HG02588 (cell line): ENCODE data around the gene TMA7.
"Not testable (repeated sequence)": the region's sequence is repeated elsewhere in the genome, so short reads cannot be mapped to it uniquely, and the experiment has no call there.

Experiments used
- ATAC-seq: cut with Tn5 transposase; IDR thresholded peaks from one replicate; pipeline ENCODE4 v1.9.1; 2021; ENCODE audit warnings: mild to moderate bottlenecking, moderate library complexity; ENCODE audit not compliant: unreplicated experiment

TMA7 gene

GRCh38 chr3:48435223-48435595 is 4.8 kb upstream of the TMA7 start:
- ATAC-seq: no peak

DNA sequence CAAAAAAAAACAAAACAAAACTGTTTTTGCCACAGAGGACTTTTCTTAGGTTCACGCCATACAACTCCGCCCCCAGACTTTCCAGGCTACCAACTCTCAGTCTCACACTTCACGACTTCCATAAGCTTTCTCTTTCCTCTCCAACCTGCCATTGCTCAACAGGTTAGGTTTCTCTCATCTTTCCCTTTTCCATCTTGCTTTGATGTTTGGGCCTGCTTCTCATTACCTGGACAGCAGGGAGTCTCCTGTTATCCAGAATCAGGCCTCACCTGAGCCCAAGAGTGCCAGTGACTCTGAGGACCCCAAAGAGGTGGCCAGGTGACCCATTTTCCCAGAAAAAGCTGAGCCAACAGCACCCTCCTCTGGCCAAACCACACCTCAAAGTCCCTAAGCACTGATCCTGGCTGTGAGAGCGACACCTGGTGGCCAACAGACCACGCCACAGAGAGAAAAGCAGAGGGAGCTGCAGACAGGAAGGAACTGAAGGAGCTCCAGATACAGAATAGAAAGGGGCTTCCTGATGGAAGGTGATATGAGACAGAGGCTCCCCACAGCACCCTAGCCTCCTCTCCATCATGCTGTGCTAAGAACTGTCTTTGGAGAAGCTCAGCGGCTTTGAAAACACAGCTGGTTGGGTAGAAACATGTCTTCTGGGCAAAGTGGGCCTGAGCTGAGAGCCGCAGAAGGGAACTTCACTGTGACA is 4.1 kb upstream of the TMA7 start:
- no peak for ATAC-seq

DNA sequence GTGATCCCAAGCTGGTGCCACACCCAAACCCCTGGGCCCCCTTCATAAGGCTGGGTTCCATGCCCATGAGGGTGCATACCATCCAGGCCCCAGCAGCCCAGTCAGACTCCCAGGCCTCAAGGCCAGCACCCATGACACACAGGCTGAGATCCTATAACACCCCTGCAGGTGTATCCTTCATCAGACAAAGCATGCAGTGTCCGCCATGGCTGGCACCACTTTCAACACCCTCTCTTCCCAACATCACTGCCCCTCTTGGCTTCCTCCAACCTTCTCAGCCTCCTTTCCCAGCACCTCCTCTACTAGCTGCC is 3.6 kb upstream of the TMA7 start:
- ATAC-seq: no peak

- no peak for ATAC-seq
Observed at GRCh38 chr3:48436855-48437254, 3.2 kb upstream of the TMA7 start.

- ATAC-seq: no peak
Observed at GRCh38 chr3:48437812-48438211, 2.2 kb upstream of the TMA7 start.

DNA sequence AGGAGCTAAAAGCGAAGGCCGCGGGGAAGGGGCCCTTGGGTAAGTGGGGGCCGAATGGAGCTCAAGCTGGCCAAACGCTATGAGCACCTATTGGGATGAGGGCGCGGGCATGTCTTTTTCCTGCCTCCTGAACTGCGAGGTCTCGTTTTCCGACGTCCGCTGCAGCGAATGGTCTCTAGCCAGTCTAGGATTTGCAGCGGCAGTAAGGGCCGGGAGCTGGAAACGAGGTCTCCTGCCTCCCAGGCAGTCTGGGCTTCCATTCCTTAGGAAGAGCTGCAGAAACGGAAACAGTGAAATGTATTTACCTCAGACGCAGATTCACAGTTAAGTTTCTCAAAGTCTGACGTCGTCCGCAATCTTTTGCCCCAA is 517 bp downstream of the TMA7 start:
- no peak for ATAC-seq

DNA sequence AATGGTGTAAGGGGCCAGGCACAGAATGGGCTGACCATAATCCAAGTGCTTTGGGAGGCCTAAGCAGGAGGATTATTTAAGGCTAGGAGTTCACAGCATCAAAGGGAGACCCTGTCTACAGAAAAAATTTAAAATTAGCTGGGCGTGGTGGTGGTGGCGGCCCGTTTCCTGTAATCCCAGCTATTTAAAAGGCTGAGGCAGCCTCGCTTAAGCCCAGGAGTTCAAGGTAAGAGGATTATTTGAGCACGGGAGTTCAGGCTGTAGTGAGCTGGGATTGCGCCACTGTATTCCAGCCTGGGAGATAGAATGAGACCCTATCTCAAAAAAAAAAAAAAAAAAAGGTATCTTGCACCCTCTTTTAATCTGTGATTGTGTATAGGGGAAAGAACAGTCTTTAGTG is 1.9 kb downstream of the TMA7 start:
- no peak for ATAC-seq

DNA sequence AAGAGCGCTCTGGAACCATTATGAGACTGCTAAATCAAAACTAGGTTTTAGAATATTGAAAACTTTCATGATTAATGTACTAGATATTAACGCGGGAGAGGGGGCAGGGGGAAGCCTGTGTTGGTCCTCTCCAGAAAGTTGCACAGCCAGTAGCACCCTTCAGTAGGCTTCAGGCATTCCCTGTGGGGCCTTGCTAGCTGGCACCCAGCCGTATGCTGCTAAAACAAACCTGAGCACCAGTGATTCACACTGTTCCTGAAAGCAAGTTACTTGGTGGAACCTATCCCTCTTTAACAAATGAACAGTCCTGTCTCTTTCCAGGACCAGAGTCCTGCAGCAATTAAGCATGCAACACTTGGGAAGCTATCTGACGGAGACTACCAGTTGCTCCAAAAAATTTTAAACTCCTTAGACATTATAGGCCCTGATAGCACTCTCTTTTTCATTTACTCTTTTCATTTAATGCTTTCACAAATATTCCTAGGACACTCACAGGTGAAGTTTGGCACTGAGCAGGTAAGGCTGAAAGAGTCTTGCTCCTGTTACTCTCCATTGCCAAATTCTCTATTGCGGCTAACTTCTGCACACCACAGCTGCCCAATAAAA is 5.3 kb downstream of the TMA7 start:
- no peak for ATAC-seq

DNA sequence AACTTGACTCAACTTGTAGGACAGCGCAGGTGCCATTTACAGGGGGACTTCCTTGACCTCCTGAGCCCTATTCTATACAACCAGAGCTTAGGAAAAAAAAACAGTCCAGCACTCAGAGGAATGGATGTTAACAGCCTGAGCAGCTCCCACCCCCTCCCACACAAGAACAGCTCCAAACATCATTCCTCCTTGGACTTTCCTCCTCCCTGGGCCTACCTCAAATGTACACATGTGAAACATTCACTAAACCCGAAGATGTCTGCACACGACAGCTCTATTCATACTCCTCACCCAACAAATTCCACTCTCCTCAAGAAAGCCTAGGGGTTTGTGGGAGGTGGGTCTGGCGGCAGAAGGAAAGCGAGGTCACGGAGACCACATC is 6.0 kb downstream of the TMA7 start:
- no peak for ATAC-seq

GRCh38 chr3:48446425-48447193 is 6.6 kb downstream of the TMA7 start, which contains the start of gene ATRIP:
Gene ATRIP, plus strand, starts transcription at chr3:48446737. Its CDS starts 109 bp downstream, at chr3:48446846.
- peak; percentile 82 for ATAC-seq

DNA sequence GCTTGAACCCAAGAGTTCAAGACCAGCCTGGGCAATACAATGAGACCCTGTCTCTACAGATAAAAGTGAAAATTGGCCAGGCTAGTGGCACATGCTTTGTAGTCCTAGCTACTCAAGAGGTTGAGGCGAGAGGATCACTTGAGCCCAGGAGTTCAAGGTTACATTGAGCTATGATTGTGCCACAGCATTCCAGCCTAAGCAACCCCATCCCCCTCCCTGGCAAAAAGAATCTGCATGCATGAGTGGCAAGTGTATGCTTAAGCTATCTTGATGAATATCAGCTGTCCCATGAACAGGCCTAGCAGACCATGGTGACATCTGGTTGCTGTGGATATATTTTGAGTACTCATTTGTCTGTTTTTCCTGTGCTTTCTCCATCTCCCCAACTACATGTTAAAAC is 11.2 kb downstream of the TMA7 start:
- no peak for ATAC-seq

GRCh38 chr3:48456456-48456855 is 16.4 kb downstream of the TMA7 start:
- no peak for ATAC-seq

GRCh38 chr3:48459331-48459730 is 19.3 kb downstream of the TMA7 start:
- ATAC-seq: no peak

- ATAC-seq: no peak
Observed at GRCh38 chr3:48459773-48460516, 19.9 kb downstream of the TMA7 start.

DNA sequence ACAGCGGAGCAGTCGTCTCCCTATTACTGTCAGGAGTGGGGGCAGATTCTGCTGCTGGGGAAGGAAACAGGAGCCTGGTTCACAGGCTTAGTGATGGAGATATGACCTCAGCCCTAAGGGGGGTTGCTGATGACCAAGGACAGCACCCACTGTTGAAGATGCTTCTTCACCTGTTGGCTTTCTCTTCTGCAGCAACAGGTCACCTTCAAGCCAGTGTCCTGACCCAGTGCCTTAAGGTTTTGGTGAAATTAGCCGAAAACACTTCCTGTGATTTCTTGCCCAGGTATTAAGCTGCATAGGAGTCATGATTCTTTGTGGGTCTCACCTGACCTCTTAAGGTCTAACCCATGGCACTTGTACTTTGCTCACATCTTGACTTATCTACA is 20.5 kb downstream of the TMA7 start:
- no peak for ATAC-seq

DNA sequence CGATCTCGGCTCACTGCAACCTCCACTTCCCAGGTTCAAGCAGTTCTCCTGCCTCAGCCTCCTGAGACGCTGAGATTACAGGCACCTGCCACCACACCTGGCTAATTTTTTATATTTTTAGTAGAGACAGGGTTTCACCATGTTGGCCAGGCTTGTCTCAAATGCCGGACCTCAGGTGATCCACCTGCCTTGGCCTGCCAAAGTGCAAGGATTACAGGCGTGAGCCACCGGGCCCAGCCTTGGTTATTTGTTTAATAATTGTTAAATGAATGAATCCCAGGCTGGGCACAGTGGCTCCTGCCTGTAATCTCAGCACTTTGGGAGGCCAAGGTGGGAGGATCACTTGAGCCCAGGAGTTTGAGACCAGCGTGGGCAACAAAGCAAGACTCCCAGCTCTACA is 21.7 kb downstream of the TMA7 start:
- not testable (repeated sequence) for ATAC-seq

GRCh38 chr3:48463703-48464102 is 23.6 kb downstream of the TMA7 start:
- ATAC-seq: no peak

DNA sequence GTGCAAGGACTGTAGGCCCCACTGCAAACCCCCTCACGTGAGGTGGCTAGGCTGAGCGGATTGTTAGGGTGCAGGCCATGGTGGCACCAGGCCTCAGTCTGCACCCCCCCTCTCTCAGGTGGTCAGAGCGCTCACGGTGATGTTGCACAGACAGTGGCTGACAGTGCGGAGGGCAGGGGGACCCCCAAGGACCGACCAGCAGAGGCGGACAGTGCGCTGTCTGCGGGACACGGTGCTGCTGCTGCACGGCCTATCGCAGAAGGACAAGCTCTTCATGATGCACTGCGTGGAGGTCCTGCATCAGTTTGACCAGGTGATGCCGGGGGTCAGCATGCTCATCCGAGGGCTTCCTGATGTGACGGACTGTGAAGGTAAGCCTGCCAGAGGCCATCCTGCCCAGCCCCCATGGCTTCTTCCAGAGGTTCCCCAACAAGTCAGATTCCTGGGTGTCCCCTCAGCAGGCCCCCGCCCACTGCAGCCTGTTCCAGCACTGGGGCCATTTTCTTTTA is 24.7 kb downstream of the TMA7 start:
- ATAC-seq: no peak

DNA sequence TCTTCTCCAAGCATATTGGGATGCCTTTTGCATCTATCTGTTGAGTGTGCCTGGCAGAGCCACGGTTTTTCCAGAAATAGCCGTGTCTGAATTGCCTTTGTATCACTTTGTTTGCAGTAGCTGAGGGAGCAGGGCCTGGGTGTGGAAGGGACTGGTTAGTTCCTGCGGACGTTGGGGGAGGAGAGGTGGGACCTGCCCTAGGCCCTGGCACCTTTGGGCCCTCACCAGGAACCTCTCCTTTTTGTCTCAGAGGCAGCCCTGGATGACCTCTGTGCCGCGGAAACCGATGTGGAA is 25.1 kb downstream of the TMA7 start:
- ATAC-seq: no peak

- ATAC-seq: peak; percentile 81
Observed at GRCh38 chr3:48465531-48466378, 25.7 kb downstream of the TMA7 start.
